ENCODE results near the gene CTDSP2. TPM values are rescaled to one million over a fixed set of nuclear protein-coding genes. Genes with fewer than 3 reads are reported as not detected.

CTDSP2 gene
- polyA plus RNA-seq, 1 of the 3 experiments (the other 2 are of a cell fraction): 119 TPM

DNA sequence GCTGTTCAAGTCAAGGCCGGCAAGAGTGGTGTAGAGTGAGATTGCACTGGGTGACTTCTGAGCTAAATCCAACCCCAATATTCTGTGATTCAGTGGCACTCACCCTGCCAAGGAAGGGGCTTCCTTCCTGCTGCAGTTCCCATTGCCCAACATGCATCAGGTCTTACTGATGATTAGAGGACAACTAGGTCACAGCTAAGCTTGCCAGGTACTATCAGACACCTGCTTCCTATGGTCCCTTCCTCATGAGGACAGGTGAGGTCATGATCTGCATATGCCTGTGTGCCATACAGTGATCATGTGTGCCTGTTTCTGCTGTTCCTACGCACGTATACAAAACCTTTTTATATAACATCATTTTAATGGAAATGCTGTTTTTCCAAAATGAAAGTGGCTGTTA lies 1.7 kb upstream of the CTDSP2 start:
- no peak overlapping the region for H3K4me2 ChIP-seq
- H3K9me2 ChIP-seq: no peaks in the 10 kb centered on the region
- H3K79me2 ChIP-seq (ENCODE audit: insufficient read depth): peaks cover 33% of the 10 kb centered on the region
- CTCF ChIA-PET: interaction anchor here (0.7 to 6.4 kb wide), 3 partner anchors 16 to 58 kb away, joined by 3 to 67 read pairs (median 5); no protein-coding TSS in a partner anchor
- H3K4me1 ChIP-seq (ENCODE audit: control insufficient read depth in 1 of 2, insufficient read depth in 2 of 2, low read depth in 1 of 2, low read length in 1 of 2): peaks cover 10 to 15% of the 10 kb centered on the region in 2 experiments; a peak in 3 of 4 replicates
- 100% methylated on average over 2 of the region's 3 CpGs for WGBS (ENCODE audit: low lambda C conversion rate)
- no peak for DNase-seq
- no peaks in the 10 kb centered on the region for H3K27me3 ChIP-seq (ENCODE audit: insufficient read depth)
- H3K4me3 ChIP-seq (ENCODE audit: low read depth in 2 of 2, low read length in 1 of 2): no peak overlapping the region
- POLR2A ChIA-PET: interaction anchor here (4.6 kb wide), 1 partner anchor 47 kb away, joined by 52 read pairs; no protein-coding TSS in a partner anchor
- H3K27ac ChIP-seq (ENCODE audit: low read depth in 2 of 2, low read length in 1 of 2): no peak overlapping the region
- H3K9ac ChIP-seq: no peak overlapping the region
- H3F3A ChIP-seq (replicated peaks; ENCODE audit: insufficient read depth): peaks cover 9% of the 10 kb centered on the region
- H3K9me3 ChIP-seq: no peaks in the 10 kb centered on the region
- TF ChIP-seq POLR2AphosphoS5 (IDR thresholded peaks at IDR 0.05; ENCODE audit: low read depth, low read length) (no peak), FOXJ3 (CRISPR knock-in tag; IDR thresholded peaks at IDR 0.05) (no peak), YY1 (IDR thresholded peaks at IDR 0.05; ENCODE audit: low read depth) (no peak), RCOR1 (IDR thresholded peaks at IDR 0.05; ENCODE audit: low read length) (no peak), GABPA (IDR thresholded peaks at IDR 0.05; ENCODE audit: low read depth) (no peak), FOSL2 (IDR thresholded peaks at IDR 0.05; ENCODE audit: borderline replicate concordance, low read depth) (no peak), TEAD4 (IDR thresholded peaks at IDR 0.05; ENCODE audit: borderline replicate concordance, insufficient read depth) (no peak), EP300 (IDR thresholded peaks at IDR 0.05; ENCODE audit: borderline replicate concordance in 1 of 2, low read depth in 1 of 2, low read length in 1 of 2) (no peak), RAD21 (IDR thresholded peaks at IDR 0.05; ENCODE audit: low read length) (no peak), SMC3 (IDR thresholded peaks at IDR 0.05; ENCODE audit: low read depth, low read length) (no peak), NFIC (IDR thresholded peaks at IDR 0.05; ENCODE audit: borderline replicate concordance) (no peak), TCF12 (IDR thresholded peaks at IDR 0.05) (no peak), EZH2phosphoT487 (IDR thresholded peaks at IDR 0.05; ENCODE audit: borderline replicate concordance, low read depth) (no peak)
- TF ChIP-seq, protein P1, sequence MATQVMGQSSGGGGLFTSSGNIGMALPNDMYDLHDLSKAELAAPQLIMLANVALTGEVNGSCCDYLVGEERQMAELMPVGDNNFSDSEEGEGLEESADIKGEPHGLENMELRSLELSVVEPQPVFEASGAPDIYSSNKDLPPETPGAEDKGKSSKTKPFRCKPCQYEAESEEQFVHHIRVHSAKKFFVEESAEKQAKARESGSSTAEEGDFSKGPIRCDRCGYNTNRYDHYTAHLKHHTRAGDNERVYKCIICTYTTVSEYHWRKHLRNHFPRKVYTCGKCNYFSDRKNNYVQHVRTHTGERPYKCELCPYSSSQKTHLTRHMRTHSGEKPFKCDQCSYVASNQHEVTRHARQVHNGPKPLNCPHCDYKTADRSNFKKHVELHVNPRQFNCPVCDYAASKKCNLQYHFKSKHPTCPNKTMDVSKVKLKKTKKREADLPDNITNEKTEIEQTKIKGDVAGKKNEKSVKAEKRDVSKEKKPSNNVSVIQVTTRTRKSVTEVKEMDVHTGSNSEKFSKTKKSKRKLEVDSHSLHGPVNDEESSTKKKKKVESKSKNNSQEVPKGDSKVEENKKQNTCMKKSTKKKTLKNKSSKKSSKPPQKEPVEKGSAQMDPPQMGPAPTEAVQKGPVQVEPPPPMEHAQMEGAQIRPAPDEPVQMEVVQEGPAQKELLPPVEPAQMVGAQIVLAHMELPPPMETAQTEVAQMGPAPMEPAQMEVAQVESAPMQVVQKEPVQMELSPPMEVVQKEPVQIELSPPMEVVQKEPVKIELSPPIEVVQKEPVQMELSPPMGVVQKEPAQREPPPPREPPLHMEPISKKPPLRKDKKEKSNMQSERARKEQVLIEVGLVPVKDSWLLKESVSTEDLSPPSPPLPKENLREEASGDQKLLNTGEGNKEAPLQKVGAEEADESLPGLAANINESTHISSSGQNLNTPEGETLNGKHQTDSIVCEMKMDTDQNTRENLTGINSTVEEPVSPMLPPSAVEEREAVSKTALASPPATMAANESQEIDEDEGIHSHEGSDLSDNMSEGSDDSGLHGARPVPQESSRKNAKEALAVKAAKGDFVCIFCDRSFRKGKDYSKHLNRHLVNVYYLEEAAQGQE (IDR thresholded peaks at IDR 0.05; ENCODE audit: low read depth, low read length): no peak
- TF ChIP-seq, protein P2, sequence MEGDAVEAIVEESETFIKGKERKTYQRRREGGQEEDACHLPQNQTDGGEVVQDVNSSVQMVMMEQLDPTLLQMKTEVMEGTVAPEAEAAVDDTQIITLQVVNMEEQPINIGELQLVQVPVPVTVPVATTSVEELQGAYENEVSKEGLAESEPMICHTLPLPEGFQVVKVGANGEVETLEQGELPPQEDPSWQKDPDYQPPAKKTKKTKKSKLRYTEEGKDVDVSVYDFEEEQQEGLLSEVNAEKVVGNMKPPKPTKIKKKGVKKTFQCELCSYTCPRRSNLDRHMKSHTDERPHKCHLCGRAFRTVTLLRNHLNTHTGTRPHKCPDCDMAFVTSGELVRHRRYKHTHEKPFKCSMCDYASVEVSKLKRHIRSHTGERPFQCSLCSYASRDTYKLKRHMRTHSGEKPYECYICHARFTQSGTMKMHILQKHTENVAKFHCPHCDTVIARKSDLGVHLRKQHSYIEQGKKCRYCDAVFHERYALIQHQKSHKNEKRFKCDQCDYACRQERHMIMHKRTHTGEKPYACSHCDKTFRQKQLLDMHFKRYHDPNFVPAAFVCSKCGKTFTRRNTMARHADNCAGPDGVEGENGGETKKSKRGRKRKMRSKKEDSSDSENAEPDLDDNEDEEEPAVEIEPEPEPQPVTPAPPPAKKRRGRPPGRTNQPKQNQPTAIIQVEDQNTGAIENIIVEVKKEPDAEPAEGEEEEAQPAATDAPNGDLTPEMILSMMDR (IDR thresholded peaks at IDR 0.05): no peak
- TF ChIP-seq, protein P3, sequence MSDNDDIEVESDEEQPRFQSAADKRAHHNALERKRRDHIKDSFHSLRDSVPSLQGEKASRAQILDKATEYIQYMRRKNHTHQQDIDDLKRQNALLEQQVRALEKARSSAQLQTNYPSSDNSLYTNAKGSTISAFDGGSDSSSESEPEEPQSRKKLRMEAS (IDR thresholded peaks at IDR 0.05; ENCODE audit: low read depth): no peak
- peaks cover 22% of the 10 kb centered on the region for H4K20me1 ChIP-seq (ENCODE audit: insufficient read depth)
- peaks cover 0 to 5% of the 10 kb centered on the region in 2 experiments for H3K36me3 ChIP-seq (replicated peaks in 1 of 2; ENCODE audit: control insufficient read depth in 1 of 2, insufficient read depth in 2 of 2, low read length in 1 of 2)
- no peak overlapping the region for H2AFZ ChIP-seq (ENCODE audit: low read depth)
